Measurements from ENCODE around the gene DHX32. TPM values are rescaled to one million over a fixed set of nuclear protein-coding genes. Genes with fewer than 3 reads are reported as not detected.
"Not testable (repeated sequence)": the region's sequence is repeated elsewhere in the genome, so short reads cannot be mapped to it uniquely, and the experiment has no call there.

Gene DHX32
- total RNA-seq, 1 donor from 2014 or later = 53.4 TPM

GRCh38 chr10:125907598-125907997 lies 26.5 kb upstream of the DHX32 start:
- H3K4me3 ChIP-seq; H3K4me2 ChIP-seq; H3K4me3 Mint-ChIP-seq; H3K36me3 Mint-ChIP-seq; H3K27me3 Mint-ChIP-seq (ENCODE audit: insufficient read depth, low read depth); H3K9me3 Mint-ChIP-seq; H2AFZ ChIP-seq (replicated peaks); H3K4me1 Mint-ChIP-seq; H3K9ac ChIP-seq; H3K4me1 ChIP-seq; H3K27me3 ChIP-seq; H4K20me1 ChIP-seq (ENCODE audit: low read depth); H3K79me2 ChIP-seq (ENCODE audit: low read depth); H3K36me3 ChIP-seq; DNase-seq (ENCODE audit: low spot score); H3K9me3 ChIP-seq (ENCODE audit: low read depth); H3K27ac ChIP-seq; H3K27ac Mint-ChIP-seq: not testable (repeated sequence)
- H3F3A ChIP-seq (ENCODE audit: low read depth) = peaks cover 19% of the 10 kb centered on the region

- not testable (repeated sequence) for H3K9ac ChIP-seq
Observed at GRCh38 chr10:125905069-125905994, 24.2 kb upstream of the DHX32 start.

GRCh38 chr10:125903135-125903640 lies 22.1 kb upstream of the DHX32 start:
- peak; percentile 68 for DNase-seq (ENCODE audit: low spot score)
- Histone ChIP-seq H3K27ac (peak overlapping the region; percentile 70), H3F3A (ENCODE audit: low read depth) (peaks cover 22% of the 10 kb centered on the region)
- not testable (repeated sequence) for H3K79me2 ChIP-seq (ENCODE audit: low read depth); H3K9me3 ChIP-seq (ENCODE audit: low read depth); H3K27me3 Mint-ChIP-seq (ENCODE audit: insufficient read depth, low read depth); H3K36me3 ChIP-seq; H3K4me2 ChIP-seq; H3K27ac Mint-ChIP-seq; H3K27me3 ChIP-seq; H3K4me3 ChIP-seq; H3K36me3 Mint-ChIP-seq; H4K20me1 ChIP-seq (ENCODE audit: low read depth); H3K4me1 ChIP-seq; H3K4me1 Mint-ChIP-seq; H3K9ac ChIP-seq; H2AFZ ChIP-seq (replicated peaks); H3K9me3 Mint-ChIP-seq; H3K4me3 Mint-ChIP-seq

More at GRCh38 chr10:125905069-125905994, 24.2 kb upstream of the DHX32 start:
- not testable (repeated sequence) for H3K27me3 Mint-ChIP-seq (ENCODE audit: insufficient read depth, low read depth); H3K27ac Mint-ChIP-seq; H4K20me1 ChIP-seq (ENCODE audit: low read depth); H3K4me3 Mint-ChIP-seq; H3K36me3 Mint-ChIP-seq; H3K9me3 Mint-ChIP-seq; DNase-seq (ENCODE audit: low spot score); H3K27ac ChIP-seq; H3K27me3 ChIP-seq; H2AFZ ChIP-seq (replicated peaks); H3K4me1 Mint-ChIP-seq; H3K36me3 ChIP-seq; H3K9me3 ChIP-seq (ENCODE audit: low read depth); H3K79me2 ChIP-seq (ENCODE audit: low read depth); H3K4me3 ChIP-seq; H3K4me2 ChIP-seq; H3K4me1 ChIP-seq
- H3F3A ChIP-seq (ENCODE audit: low read depth) = peaks cover 22% of the 10 kb centered on the region

GRCh38 chr10:125900963-125901362 lies 19.9 kb upstream of the DHX32 start:
- not testable (repeated sequence) for H2AFZ ChIP-seq (replicated peaks); H3K27me3 Mint-ChIP-seq (ENCODE audit: insufficient read depth, low read depth); H3K36me3 ChIP-seq; H3K9me3 Mint-ChIP-seq; H3K9me3 ChIP-seq (ENCODE audit: low read depth); H4K20me1 ChIP-seq (ENCODE audit: low read depth); H3K4me2 ChIP-seq; H3K36me3 Mint-ChIP-seq; H3K9ac ChIP-seq; H3K4me1 ChIP-seq; H3K4me3 Mint-ChIP-seq; H3K4me1 Mint-ChIP-seq; DNase-seq (ENCODE audit: low spot score); H3K27ac Mint-ChIP-seq; H3K27ac ChIP-seq; H3K4me3 ChIP-seq; H3K27me3 ChIP-seq; H3K79me2 ChIP-seq (ENCODE audit: low read depth)
- H3F3A ChIP-seq (ENCODE audit: low read depth) = peaks cover 34% of the 10 kb centered on the region

GRCh38 chr10:125897317-125897716 lies 16.2 kb upstream of the DHX32 start:
- peaks cover 25% of the 10 kb centered on the region for H3F3A ChIP-seq (ENCODE audit: low read depth)
- not testable (repeated sequence) for H3K9ac ChIP-seq

GRCh38 chr10:125896088-125896934 lies 15.2 kb upstream of the DHX32 start, which contains the start of gene FANK1:
Gene FANK1, plus strand, starts transcription at chr10:125896564. Its CDS starts 79 bp downstream, at chr10:125896643.
- Mint-ChIP-seq H3K4me3 (peak within 1 kb of the TSS; percentile 95), H3K27ac (peak within 1 kb of the TSS; percentile 92), H3K4me1 (peaks cover 19% of the 10 kb centered on the region)
- not testable (repeated sequence) for H3K36me3 ChIP-seq; H3K27ac ChIP-seq; H3K36me3 Mint-ChIP-seq; H3K9me3 ChIP-seq (ENCODE audit: low read depth); H3K27me3 Mint-ChIP-seq (ENCODE audit: insufficient read depth, low read depth); H3K27me3 ChIP-seq; H3K9me3 Mint-ChIP-seq; H4K20me1 ChIP-seq (ENCODE audit: low read depth)
- DNase-seq (ENCODE audit: low spot score) = peak; percentile 92
- Histone ChIP-seq H3F3A (ENCODE audit: low read depth) (peaks cover 24% of the 10 kb centered on the region), H3K9ac (peak within 1 kb of the TSS; percentile 19), H2AFZ (replicated peaks) (peak within 1 kb of the TSS; percentile 89), H3K4me2 (peak within 1 kb of the TSS; percentile 85), H3K79me2 (ENCODE audit: low read depth) (peaks cover 37% of the 10 kb centered on the region), H3K4me1 (peaks cover 17% of the 10 kb centered on the region), H3K4me3 (peak within 1 kb of the TSS; percentile 92)

More at GRCh38 chr10:125897317-125897716, 16.2 kb upstream of the DHX32 start:
- not testable (repeated sequence) for H3K27me3 ChIP-seq; H3K9me3 ChIP-seq (ENCODE audit: low read depth); H4K20me1 ChIP-seq (ENCODE audit: low read depth); DNase-seq (ENCODE audit: low spot score); H3K36me3 Mint-ChIP-seq; H3K27me3 Mint-ChIP-seq (ENCODE audit: insufficient read depth, low read depth); H3K27ac ChIP-seq; H3K36me3 ChIP-seq; H3K9me3 Mint-ChIP-seq
- H2AFZ ChIP-seq (replicated peaks) = peak overlapping the region; percentile 89
- Mint-ChIP-seq H3K4me3 (peak overlapping the region; percentile 94), H3K27ac (peak overlapping the region; percentile 0), H3K4me1 (peaks cover 19% of the 10 kb centered on the region)
- peaks cover 17% of the 10 kb centered on the region for H3K4me1 ChIP-seq
- H3K4me2 ChIP-seq = peak overlapping the region; percentile 85
- H3K79me2 ChIP-seq (ENCODE audit: low read depth) = peaks cover 30% of the 10 kb centered on the region
- peak overlapping the region; percentile 92 for H3K4me3 ChIP-seq

GRCh38 chr10:125895130-125896087 lies 14.3 kb upstream of the DHX32 start:
- Histone ChIP-seq H2AFZ (replicated peaks) (peak overlapping the region; percentile 35), H3K79me2 (ENCODE audit: low read depth) (peaks cover 37% of the 10 kb centered on the region), H3K9ac (peak overlapping the region; percentile 19), H3K4me2 (peak overlapping the region; percentile 85), H3K4me3 (peak overlapping the region; percentile 92), H3K4me1 (peaks cover 17% of the 10 kb centered on the region), H3F3A (ENCODE audit: low read depth) (peaks cover 24% of the 10 kb centered on the region)
- not testable (repeated sequence) for H3K27me3 Mint-ChIP-seq (ENCODE audit: insufficient read depth, low read depth); H3K36me3 Mint-ChIP-seq; H3K27me3 ChIP-seq; H3K27ac ChIP-seq; H3K36me3 ChIP-seq; H3K9me3 ChIP-seq (ENCODE audit: low read depth); H3K9me3 Mint-ChIP-seq; H4K20me1 ChIP-seq (ENCODE audit: low read depth)
- peak; percentile 81 for DNase-seq (ENCODE audit: low spot score)
- Mint-ChIP-seq H3K4me1 (peaks cover 19% of the 10 kb centered on the region), H3K27ac (peak overlapping the region; percentile 92), H3K4me3 (peak overlapping the region; percentile 95)
